ENCODE data around the gene ZNF500.
A peak's percentile ranks its signal among the peaks of the same experiment; 100 is the strongest.

Gene ZNF500

GRCh38 chr16:4775005-4775404 is 8.0 kb upstream of the ZNF500 start:
- DNase-seq (ENCODE audit: extremely low read depth in 1 of 2, low read depth in 1 of 2): no peak

- DNase-seq (ENCODE audit: extremely low read depth in 1 of 2, low read depth in 1 of 2): no peak
Observed at GRCh38 chr16:4772351-4772750, 5.4 kb upstream of the ZNF500 start.

GRCh38 chr16:4771646-4772045 is 4.7 kb upstream of the ZNF500 start:
- no peak for DNase-seq (ENCODE audit: extremely low read depth in 1 of 2, low read depth in 1 of 2)

GRCh38 chr16:4769306-4769638 is 2.3 kb upstream of the ZNF500 start:
- no peak for DNase-seq (ENCODE audit: extremely low read depth in 1 of 2, low read depth in 1 of 2)

GRCh38 chr16:4768549-4769305 is 1.8 kb upstream of the ZNF500 start:
- peak; percentile 45 to 68 for DNase-seq (ENCODE audit: extremely low read depth in 1 of 2, low read depth in 1 of 2)

GRCh38 chr16:4767872-4768548 is 1.0 kb upstream of the ZNF500 start:
- no peak for DNase-seq (ENCODE audit: extremely low read depth in 1 of 2, low read depth in 1 of 2)

- DNase-seq (ENCODE audit: extremely low read depth in 1 of 2, low read depth in 1 of 2): no peak
Observed at GRCh38 chr16:4765511-4766474, 1.2 kb downstream of the ZNF500 start.

GRCh38 chr16:4763791-4764190 is 3.2 kb downstream of the ZNF500 start:
- DNase-seq (ENCODE audit: extremely low read depth in 1 of 2, low read depth in 1 of 2): no peak

GRCh38 chr16:4762205-4762604 is 4.8 kb downstream of the ZNF500 start:
- no peak for DNase-seq (ENCODE audit: extremely low read depth in 1 of 2, low read depth in 1 of 2)

GRCh38 chr16:4760221-4760910 is 6.6 kb downstream of the ZNF500 start:
- no peak for DNase-seq (ENCODE audit: extremely low read depth in 1 of 2, low read depth in 1 of 2)

GRCh38 chr16:4755687-4756086 is 11.3 kb downstream of the ZNF500 start:
- no peak for DNase-seq (ENCODE audit: extremely low read depth in 1 of 2, low read depth in 1 of 2)

- no peak for DNase-seq (ENCODE audit: extremely low read depth in 1 of 2, low read depth in 1 of 2)
Observed at GRCh38 chr16:4754865-4755264, 12.1 kb downstream of the ZNF500 start.

- no peak for DNase-seq (ENCODE audit: extremely low read depth in 1 of 2, low read depth in 1 of 2)
Observed at GRCh38 chr16:4753227-4753626, 13.7 kb downstream of the ZNF500 start.

GRCh38 chr16:4752351-4753100 is 14.4 kb downstream of the ZNF500 start:
- DNase-seq (ENCODE audit: extremely low read depth in 1 of 2, low read depth in 1 of 2): no peak

GRCh38 chr16:4750896-4751295 is 16.1 kb downstream of the ZNF500 start:
- DNase-seq (ENCODE audit: extremely low read depth in 1 of 2, low read depth in 1 of 2): no peak

GRCh38 chr16:4749700-4750257 is 17.2 kb downstream of the ZNF500 start:
- no peak for DNase-seq (ENCODE audit: extremely low read depth in 1 of 2, low read depth in 1 of 2)

- no peak for DNase-seq (ENCODE audit: extremely low read depth in 1 of 2, low read depth in 1 of 2)
Observed at GRCh38 chr16:4748682-4749411, 18.1 kb downstream of the ZNF500 start.

GRCh38 chr16:4747906-4748681 is 18.9 kb downstream of the ZNF500 start:
- DNase-seq (ENCODE audit: extremely low read depth in 1 of 2, low read depth in 1 of 2): no peak
